BLaER1 treated with 17β-estradiol and CSF1 and Interleukin-3, amounts not matched to agents 10 nM and 100 nM (cell line): Measurements from ENCODE around the gene ST6GALNAC2.
A peak's percentile ranks its signal among the peaks of the same experiment; 100 is the strongest.

ENCODE experiments used
- H3K27ac ChIP-seq, 11 experiments: shearing (Covaris generic); formaldehyde crosslinking; 2 replicates each; pipeline ENCODE4 v1.8.1; 2022
- H3K27me3 ChIP-seq, 11 experiments: shearing (Covaris generic); formaldehyde crosslinking; 2 replicates each; pipeline ENCODE4 v1.8.1; 2022
- H3K36me3 ChIP-seq, 11 experiments: shearing (Covaris generic); formaldehyde crosslinking; 2 replicates each; pipeline ENCODE4 v1.8.1; 2022
- H3K4me1 ChIP-seq, 10 experiments: shearing (Covaris generic); formaldehyde crosslinking; 2 replicates each; pipeline ENCODE4 v1.8.1; 2022
- H3K4me2 ChIP-seq, 11 experiments: shearing (Covaris generic); formaldehyde crosslinking; 2 replicates each; pipeline ENCODE4 v1.8.1; 2022
- H3K4me3 ChIP-seq, 10 experiments: shearing (Covaris generic); formaldehyde crosslinking; 2 replicates each; pipeline ENCODE4 v1.8.1; 2022
- H3K9ac ChIP-seq, 11 experiments: shearing (Covaris generic); formaldehyde crosslinking; 2 replicates each; pipeline ENCODE4 v1.8.1; 2022
- H3K9me3 ChIP-seq, 11 experiments: shearing (Covaris generic); formaldehyde crosslinking; replicated peaks in 1 of 11; 2 replicates each; pipeline ENCODE4 v1.8.1; 2022
- H4K20me1 ChIP-seq, 11 experiments: shearing (Covaris generic); formaldehyde crosslinking; 2 replicates each; pipeline ENCODE4 v1.8.1; 2022
- Cebpa-rat ChIP-seq, 11 experiments: shearing (Covaris generic); IDR thresholded peaks; 2 replicates each; pipeline ENCODE4 v1.8.1; 2022

ST6GALNAC2 gene

GRCh38 chr17:76543826-76544545 lies 41.7 kb downstream of the ST6GALNAC2 start:
- H4K20me1 ChIP-seq, result peaks cover 0 to 9% (median 0%) of the 10 kb centered on the region in 11 experiments; a peak in 1 of 22 replicates
- peak overlapping the region in 5 of 11 experiments; percentile 7 to 44 (median 35); a peak in 6 of 22 replicates for H3K27ac ChIP-seq
- H3K9ac ChIP-seq, result peak overlapping the region; percentile 10 to 61 (median 34); a peak in 15 of 22 replicates
- H3K4me3 ChIP-seq, result peak overlapping the region in 3 of 10 experiments; percentile 3 to 23 (median 8); a peak in 1 of 20 replicates
- TF ChIP-seq Cebpa-rat (IDR thresholded peaks at IDR 0.05), result no peak
- H3K4me1 ChIP-seq, result peaks cover 78 to 100% (median 98%) of the 10 kb centered on the region in 10 experiments
- H3K36me3 ChIP-seq, result no peaks in the 10 kb centered on the region
- H3K27me3 ChIP-seq, result peaks cover 51 to 62% (median 57%) of the 10 kb centered on the region in 11 experiments
- peak overlapping the region; percentile 81 to 99 (median 87) for H3K4me2 ChIP-seq
- no peaks in the 10 kb centered on the region for H3K9me3 ChIP-seq

DNA sequence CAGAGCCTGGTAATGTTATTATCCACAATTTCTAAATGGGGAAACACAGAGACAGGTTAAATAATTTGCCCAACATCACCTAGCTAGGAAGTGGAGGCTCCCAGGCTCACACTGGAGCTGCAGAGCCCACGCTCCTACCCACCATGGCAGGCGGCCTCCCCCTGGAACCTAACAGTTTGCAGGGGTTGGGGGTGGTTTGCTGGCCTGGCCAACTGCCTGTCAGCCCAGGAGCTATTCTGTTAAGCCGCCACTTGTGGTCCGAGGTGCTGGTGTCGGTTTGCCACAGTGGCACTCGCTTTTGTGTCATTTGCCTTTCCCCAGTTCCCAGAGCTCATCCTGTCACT lies 42.2 kb downstream of the ST6GALNAC2 start:
- no peaks in the 10 kb centered on the region for H3K36me3 ChIP-seq
- peak overlapping the region; percentile 81 to 99 (median 87) for H3K4me2 ChIP-seq
- H3K27ac ChIP-seq, result no peak overlapping the region
- H3K4me3 ChIP-seq, result no peak overlapping the region
- H3K9me3 ChIP-seq, result no peaks in the 10 kb centered on the region
- H4K20me1 ChIP-seq, result peaks cover 0 to 12% (median 0%) of the 10 kb centered on the region in 11 experiments; a peak in 2 of 22 replicates
- peak overlapping the region in 3 of 11 experiments; percentile 30 to 61 (median 38); a peak in 4 of 22 replicates for H3K9ac ChIP-seq
- no peak for TF ChIP-seq Cebpa-rat (IDR thresholded peaks at IDR 0.05)
- H3K4me1 ChIP-seq, result peaks cover 78 to 100% (median 98%) of the 10 kb centered on the region in 10 experiments
- peaks cover 56 to 67% (median 62%) of the 10 kb centered on the region in 11 experiments for H3K27me3 ChIP-seq

DNA sequence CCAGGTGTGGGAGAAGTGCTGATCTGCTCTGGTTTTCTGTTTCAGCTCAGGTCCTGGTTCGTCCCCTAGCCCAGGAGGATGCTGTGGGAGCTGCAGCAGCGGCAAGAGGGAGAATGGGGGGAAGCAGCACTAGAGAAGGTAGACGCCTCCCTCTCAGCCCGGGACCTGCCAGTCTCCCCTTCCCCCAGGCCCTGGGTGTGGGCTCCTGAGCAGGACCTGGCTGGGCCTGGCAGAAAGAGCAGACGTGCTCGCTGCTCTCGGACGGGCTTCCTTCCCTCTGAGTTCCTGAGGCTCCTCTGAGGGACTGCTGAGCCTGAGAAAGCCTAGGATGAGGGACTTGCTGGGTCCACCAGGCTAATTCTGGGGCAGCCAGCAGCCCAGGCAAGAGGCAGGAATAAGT lies 42.7 kb downstream of the ST6GALNAC2 start:
- no peaks in the 10 kb centered on the region for H3K36me3 ChIP-seq
- no peak overlapping the region for H3K4me3 ChIP-seq
- peaks cover 78 to 100% (median 98%) of the 10 kb centered on the region in 10 experiments for H3K4me1 ChIP-seq
- H3K27me3 ChIP-seq, result peaks cover 61 to 72% (median 67%) of the 10 kb centered on the region in 11 experiments
- H4K20me1 ChIP-seq, result peaks cover 0 to 13% (median 0%) of the 10 kb centered on the region in 11 experiments; a peak in 2 of 22 replicates
- H3K4me2 ChIP-seq, result peak overlapping the region in 9 of 11 experiments; percentile 81 to 99 (median 90); a peak in 18 of 22 replicates
- H3K9ac ChIP-seq, result peak overlapping the region in 2 of 11 experiments; percentile 21 to 30; a peak in 1 of 22 replicates
- no peak overlapping the region for H3K27ac ChIP-seq
- H3K9me3 ChIP-seq, result no peaks in the 10 kb centered on the region
- no peak for TF ChIP-seq Cebpa-rat (IDR thresholded peaks at IDR 0.05)

- Histone ChIP-seq H3K36me3 (no peaks in the 10 kb centered on the region), H3K4me1 (peaks cover 78 to 100% (median 97%) of the 10 kb centered on the region in 10 experiments), H3K4me3 (no peak overlapping the region), H3K9me3 (no peaks in the 10 kb centered on the region), H3K9ac (peak overlapping the region in 3 of 11 experiments; percentile 8 to 30 (median 21); a peak in 1 of 22 replicates), H3K27ac (no peak overlapping the region), H3K27me3 (peaks cover 65 to 76% (median 71%) of the 10 kb centered on the region in 11 experiments), H4K20me1 (peaks cover 0 to 13% (median 0%) of the 10 kb centered on the region in 11 experiments; a peak in 2 of 22 replicates), H3K4me2 (peak overlapping the region in 9 of 11 experiments; percentile 82 to 99 (median 93); a peak in 12 of 22 replicates)
- TF ChIP-seq Cebpa-rat (IDR thresholded peaks at IDR 0.05), result no peak
Observed at GRCh38 chr17:76542566-76542971, 43.1 kb downstream of the ST6GALNAC2 start.

- H4K20me1 ChIP-seq, result peaks cover 0 to 13% (median 0%) of the 10 kb centered on the region in 11 experiments; a peak in 2 of 22 replicates
- H3K4me3 ChIP-seq, result no peak overlapping the region
- H3K27me3 ChIP-seq, result peaks cover 72 to 83% (median 78%) of the 10 kb centered on the region in 11 experiments
- no peaks in the 10 kb centered on the region for H3K9me3 ChIP-seq
- no peaks in the 10 kb centered on the region for H3K36me3 ChIP-seq
- TF ChIP-seq Cebpa-rat (IDR thresholded peaks at IDR 0.05), result no peak
- no peak overlapping the region for H3K27ac ChIP-seq
- H3K4me1 ChIP-seq, result peaks cover 71 to 98% (median 96%) of the 10 kb centered on the region in 10 experiments
- H3K9ac ChIP-seq, result 0 out of 22 replicates have a peak overlapping the region, but pooled peaks of 1 of the 11 experiments have one; percentile 8
- peak overlapping the region; percentile 80 to 99 (median 90); a peak in 20 of 22 replicates for H3K4me2 ChIP-seq
Observed at GRCh38 chr17:76541739-76542454, 43.8 kb downstream of the ST6GALNAC2 start.

- peaks cover 0 to 13% (median 0%) of the 10 kb centered on the region in 11 experiments; a peak in 2 of 22 replicates for H4K20me1 ChIP-seq
- peak overlapping the region in 8 of 11 experiments; percentile 27 to 58 (median 43); a peak in 12 of 22 replicates for H3K9ac ChIP-seq
- peak overlapping the region in 9 of 10 experiments; percentile 21 to 63 (median 39); a peak in 13 of 20 replicates for H3K4me3 ChIP-seq
- H3K27me3 ChIP-seq, result peaks cover 76 to 87% (median 79%) of the 10 kb centered on the region in 11 experiments
- peak overlapping the region in 4 of 11 experiments; percentile 22 to 42 (median 24); a peak in 3 of 22 replicates for H3K27ac ChIP-seq
- H3K4me1 ChIP-seq, result peaks cover 64 to 98% (median 96%) of the 10 kb centered on the region in 10 experiments
- no peak for TF ChIP-seq Cebpa-rat (IDR thresholded peaks at IDR 0.05)
- no peaks in the 10 kb centered on the region for H3K36me3 ChIP-seq
- peak overlapping the region; percentile 80 to 99 (median 90) for H3K4me2 ChIP-seq
- no peaks in the 10 kb centered on the region for H3K9me3 ChIP-seq
Observed at GRCh38 chr17:76540381-76541300, 45.0 kb downstream of the ST6GALNAC2 start.

DNA sequence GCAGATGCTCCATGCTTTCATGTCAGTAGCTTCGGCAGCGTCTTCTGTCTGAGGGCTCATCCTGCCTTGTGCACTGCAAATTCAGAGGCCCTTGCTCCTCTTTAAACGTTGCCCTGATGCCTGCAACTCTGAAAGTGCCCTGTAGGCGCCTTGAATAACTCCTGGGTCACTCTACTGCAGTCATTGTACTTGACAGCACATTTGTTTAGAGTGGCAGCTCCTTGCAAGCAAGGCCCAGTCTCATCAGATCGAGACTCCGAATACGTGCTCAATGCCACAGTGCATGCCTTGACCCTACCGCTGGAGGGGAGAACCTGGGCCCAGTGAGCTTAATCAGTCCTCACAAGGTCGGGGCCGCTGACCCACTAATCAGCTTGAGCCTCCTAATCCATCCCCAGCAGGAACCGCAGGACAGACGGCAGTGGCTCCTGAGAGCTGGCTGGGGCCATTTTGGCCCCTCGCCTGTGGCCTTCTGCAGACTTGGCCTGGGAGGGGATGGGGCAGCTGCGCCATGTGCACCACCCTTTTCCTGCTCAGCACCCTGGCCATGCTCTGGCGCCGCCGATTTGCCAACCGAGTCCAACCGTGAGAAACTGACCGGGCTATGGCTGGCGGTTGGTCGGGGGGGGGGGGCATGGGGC lies 45.9 kb downstream of the ST6GALNAC2 start, which contains the start of gene PRCD:
Gene PRCD, plus strand, starts transcription at position 414 of the 641 bp plus-strand sequence. Its CDS starts 98 bp downstream, at position 512.
- Histone ChIP-seq H3K4me3 (peak within 1 kb of the TSS in 9 of 10 experiments; percentile 30 to 63 (median 45); a peak in 13 of 20 replicates), H3K27ac (peak within 1 kb of the TSS in 4 of 11 experiments; percentile 22 to 42 (median 24); a peak in 3 of 22 replicates)
- no peak for TF ChIP-seq Cebpa-rat (IDR thresholded peaks at IDR 0.05)

More for the DNA sequence above, 45.9 kb downstream of the ST6GALNAC2 start, which contains the start of gene PRCD:
- peaks cover 0 to 13% (median 0%) of the 10 kb centered on the region in 11 experiments; a peak in 2 of 22 replicates for H4K20me1 ChIP-seq
- H3K4me1 ChIP-seq, result peaks cover 64 to 98% (median 96%) of the 10 kb centered on the region in 10 experiments
- H3K9me3 ChIP-seq, result no peaks in the 10 kb centered on the region
- peaks cover 68 to 82% (median 70%) of the 10 kb centered on the region in 11 experiments for H3K27me3 ChIP-seq
- no peaks in the 10 kb centered on the region for H3K36me3 ChIP-seq
- H3K4me2 ChIP-seq, result peak within 1 kb of the TSS; percentile 94 to 100 (median 98)
- peak within 1 kb of the TSS in 9 of 11 experiments; percentile 27 to 80 (median 58); a peak in 16 of 22 replicates for H3K9ac ChIP-seq
